Left ventricle myocardium inferior (tissue), 1 donor: ENCODE measurements around the gene NEU3. TPM values are rescaled to one million over a fixed set of nuclear protein-coding genes. Genes with fewer than 3 reads are reported as not detected.
"Not testable (repeated sequence)": the region's sequence is repeated elsewhere in the genome, so short reads cannot be mapped to it uniquely, and the experiment has no call there.

Experiments
- DNase-seq: peaks from one replicate; pipeline ENCODE4 v3.0.0-alpha.2; 2020
- H3K27ac ChIP-seq: fragments of 200-600 bp; replicated peaks from 2 replicates; pipeline ENCODE4 v1.8.0; 2021
- H3K27me3 ChIP-seq: fragments of 200-600 bp; 2 replicates; pipeline ENCODE4 v1.8.0; 2021; ENCODE audit warnings: low read depth
- H3K36me3 ChIP-seq: fragments of 200-600 bp; 2 replicates; pipeline ENCODE4 v1.8.0; 2021
- H3K4me1 ChIP-seq: fragments of 200-600 bp; 2 replicates; pipeline ENCODE4 v1.8.0; 2021
- H3K4me3 ChIP-seq: fragments of 200-600 bp; 2 replicates; pipeline ENCODE4 v1.8.0; 2021; ENCODE audit warnings: mild to moderate bottlenecking, moderate library complexity
- H3K9me3 ChIP-seq: fragments of 200-600 bp; replicated peaks from 2 replicates; pipeline ENCODE4 v1.8.0; 2021
- CTCF ChIP-seq: fragments of 200-600 bp; IDR thresholded peaks from 2 replicates; pipeline ENCODE4 v1.8.0; 2021; ENCODE audit warnings: antibody characterized with exemption, mild to moderate bottlenecking, borderline replicate concordance
- intact Hi-C: fragments of 100-400 bp; cut with micrococcal nuclease; formaldehyde crosslinking; loops from one replicate; pipeline ENCODE4 v1.11.0; 2022
- total RNA-seq: library from RNA; stranded (reverse); fragmentation: NEBNext Ultra II Directional; extraction: Animal tissue kit (Norgen Biotek cat#: 25700); gene quantifications from one replicate; pipeline ENCODE4 v1.2.1, GENCODE V29; 2021
- donor health status: DM: no; HTN: yes; CAD: no; lungs with severe emphysema.

Gene NEU3
- total RNA-seq, 1 donor from 2014 or later: 9.9 TPM

- TF ChIP-seq CTCF: no peak
- peaks cover 20% of the 10 kb centered on the region for H3K4me1 ChIP-seq
- H3K36me3 ChIP-seq: peaks cover 37% of the 10 kb centered on the region
- no peaks in the 10 kb centered on the region for H3K27me3 ChIP-seq
- no peaks in the 10 kb centered on the region for H3K9me3 ChIP-seq
- H3K27ac ChIP-seq: no peak overlapping the region
- intact Hi-C loops: no loop called here
- DNase-seq: no peak
- H3K4me3 ChIP-seq: no peak overlapping the region
Measured at GRCh38 chr11:75011357-75011756, 22.6 kb downstream of the NEU3 start.

GRCh38 chr11:75011872-75012271, 23.1 kb downstream of the NEU3 start:
- H3K27ac ChIP-seq: no peak overlapping the region
- TF ChIP-seq CTCF: no peak
- peaks cover 33% of the 10 kb centered on the region for H3K36me3 ChIP-seq
- DNase-seq: no peak
- H3K4me3 ChIP-seq: no peak overlapping the region
- H3K27me3 ChIP-seq: no peaks in the 10 kb centered on the region
- intact Hi-C loops: no loop called here
- H3K4me1 ChIP-seq: peaks cover 20% of the 10 kb centered on the region
- no peaks in the 10 kb centered on the region for H3K9me3 ChIP-seq

- H3K27me3 ChIP-seq: no peaks in the 10 kb centered on the region
- H3K4me1 ChIP-seq: peaks cover 20% of the 10 kb centered on the region
- peaks cover 22% of the 10 kb centered on the region for H3K36me3 ChIP-seq
- no peak overlapping the region for H3K4me3 ChIP-seq
- no peak for TF ChIP-seq CTCF
- H3K27ac ChIP-seq: no peak overlapping the region
- no peak for DNase-seq
- no peaks in the 10 kb centered on the region for H3K9me3 ChIP-seq
- intact Hi-C loops: no loop called here
Measured at GRCh38 chr11:75013051-75013450, 24.3 kb downstream of the NEU3 start.

- intact Hi-C loops: no loop called here
- no peak overlapping the region for H3K4me3 ChIP-seq
- peaks cover 20% of the 10 kb centered on the region for H3K4me1 ChIP-seq
- H3K36me3 ChIP-seq: peaks cover 17% of the 10 kb centered on the region
- TF ChIP-seq CTCF: no peak
- DNase-seq: no peak
- H3K9me3 ChIP-seq: peaks cover 4% of the 10 kb centered on the region
- H3K27me3 ChIP-seq: no peaks in the 10 kb centered on the region
- peak overlapping the region; percentile 65 for H3K27ac ChIP-seq
Measured at GRCh38 chr11:75014129-75014528, 25.4 kb downstream of the NEU3 start.

- intact Hi-C loops, H3K9me3 ChIP-seq, H3K27ac ChIP-seq, H3K27me3 ChIP-seq, DNase-seq, H3K4me3 ChIP-seq, H3K36me3 ChIP-seq: not testable (repeated sequence)
- H3K4me1 ChIP-seq: peaks cover 21% of the 10 kb centered on the region
Measured at GRCh38 chr11:75019200-75019599, 30.5 kb downstream of the NEU3 start.

GRCh38 chr11:75020328-75020727, 31.6 kb downstream of the NEU3 start:
- intact Hi-C loops: loop anchor here (10.0 kb wide), 1 partner anchor 224 kb away; the partner anchor contains the start of gene TPBGL
- not testable (repeated sequence) for H3K4me3 ChIP-seq, H3K27me3 ChIP-seq, H3K36me3 ChIP-seq, H3K27ac ChIP-seq, H3K9me3 ChIP-seq, DNase-seq
- H3K4me1 ChIP-seq: peaks cover 17% of the 10 kb centered on the region

GRCh38 chr11:75022296-75022695, 33.6 kb downstream of the NEU3 start:
- intact Hi-C loops: loop anchor here (10.0 kb wide), 1 partner anchor 223 kb away; the partner anchor contains the start of gene TPBGL
- peaks cover 17% of the 10 kb centered on the region for H3K4me1 ChIP-seq
- H3K27ac ChIP-seq: peak overlapping the region; percentile 49
- no peaks in the 10 kb centered on the region for H3K27me3 ChIP-seq
- DNase-seq: no peak
- TF ChIP-seq CTCF: no peak
- peaks cover 8% of the 10 kb centered on the region for H3K9me3 ChIP-seq
- H3K36me3 ChIP-seq: no peaks in the 10 kb centered on the region
- no peak overlapping the region for H3K4me3 ChIP-seq
